ENCODE results near the gene TUT4.

Gene TUT4

GRCh38 chr1:52455686-52456085 is 97.2 kb downstream of the TUT4 start:
- DNase-seq: no peak

- DNase-seq: no peak
Measured at GRCh38 chr1:52454779-52455178, 98.1 kb downstream of the TUT4 start.

- DNase-seq: no peak
Measured at GRCh38 chr1:52454127-52454526, 98.8 kb downstream of the TUT4 start.

- DNase-seq: no peak
Measured at GRCh38 chr1:52444463-52444862, 108.4 kb downstream of the TUT4 start.

- DNase-seq: no peak
Measured at GRCh38 chr1:52439976-52440375, 112.9 kb downstream of the TUT4 start.

- DNase-seq: no peak
Measured at GRCh38 chr1:52436817-52437216, 116.1 kb downstream of the TUT4 start.

GRCh38 chr1:52435650-52436049 is 117.2 kb downstream of the TUT4 start:
- DNase-seq: no peak

GRCh38 chr1:52435211-52435610 is 117.7 kb downstream of the TUT4 start:
- DNase-seq: no peak

- DNase-seq: no peak
Measured at GRCh38 chr1:52432807-52433206, 120.1 kb downstream of the TUT4 start.

GRCh38 chr1:52427152-52427551 is 125.7 kb downstream of the TUT4 start:
- DNase-seq: no peak

GRCh38 chr1:52426371-52426770 is 126.5 kb downstream of the TUT4 start:
- DNase-seq: no peak

- DNase-seq: no peak
Measured at GRCh38 chr1:52424813-52425212, 128.1 kb downstream of the TUT4 start.

- no peak for DNase-seq
Measured at GRCh38 chr1:52424231-52424636, 128.7 kb downstream of the TUT4 start.

- DNase-seq: no peak
Measured at GRCh38 chr1:52423771-52424170, 129.1 kb downstream of the TUT4 start.

- no peak for DNase-seq
Measured at GRCh38 chr1:52423055-52423454, 129.8 kb downstream of the TUT4 start.

- no peak for DNase-seq
Measured at GRCh38 chr1:52420713-52421112, 132.2 kb downstream of the TUT4 start.

- DNase-seq: no peak
Measured at GRCh38 chr1:52416811-52417210, 136.1 kb downstream of the TUT4 start.

- no peak for DNase-seq
Measured at GRCh38 chr1:52414942-52415341, 137.9 kb downstream of the TUT4 start.

- DNase-seq: no peak
Measured at GRCh38 chr1:52413410-52413989, 139.4 kb downstream of the TUT4 start.

GRCh38 chr1:52404975-52405338 is 147.9 kb downstream of the TUT4 start:
- DNase-seq: no peak

GRCh38 chr1:52404116-52404974 is 148.5 kb downstream of the TUT4 start, which contains the start of the genes ORC1 and PRPF38A:
Gene ORC1, minus strand, starts transcription at chr1:52404423. Its CDS starts 2,200 bp downstream, at chr1:52402223.
Gene PRPF38A, plus strand, starts transcription at chr1:52404602. Its CDS starts 148 bp downstream, at chr1:52404750.
- peak; percentile 99 for DNase-seq

- peak; percentile 51 for DNase-seq
Measured at GRCh38 chr1:52403566-52404115, 149.3 kb downstream of the TUT4 start.

GRCh38 chr1:52402860-52403240 is 150.0 kb downstream of the TUT4 start:
- DNase-seq: no peak

GRCh38 chr1:52400131-52400530 is 152.8 kb downstream of the TUT4 start:
- DNase-seq: no peak

All from NCI-H1105 (cell line).